Gastroesophageal sphincter (tissue), 3 donors: ENCODE data around the gene RBFA.

ENCODE experiments used
- POLR2A ChIP-seq, 2 donors: fragments of 450-650 bp; IDR thresholded peaks; one replicate each; pipeline ENCODE4 v1.6.1; 2017; ENCODE audit warnings: antibody characterized with exemption in 2 of 2, mild to moderate bottlenecking in 2 of 2, moderate library complexity in 1 of 2
- POLR2AphosphoS5 ChIP-seq: sonication (generic); formaldehyde crosslinking; IDR thresholded peaks from one replicate; pipeline ENCODE4 v1.6.1; 2017; ENCODE audit warnings: antibody characterized with exemption
- TF ChIP-seq, protein P1 (sequence below), 4 experiments: fragments of 200-600 bp in 2 of 4; fragments of 450-650 bp in 2 of 4; sonication (generic) in 1 of 4; IDR thresholded peaks; one replicate each; pipeline ENCODE4 v1.5.1; 2017 to 2019; ENCODE audit warnings: antibody characterized with exemption in 4 of 4, mild to moderate bottlenecking in 2 of 4, moderate library complexity in 2 of 4

- TF ChIP-seq, protein P1, sequence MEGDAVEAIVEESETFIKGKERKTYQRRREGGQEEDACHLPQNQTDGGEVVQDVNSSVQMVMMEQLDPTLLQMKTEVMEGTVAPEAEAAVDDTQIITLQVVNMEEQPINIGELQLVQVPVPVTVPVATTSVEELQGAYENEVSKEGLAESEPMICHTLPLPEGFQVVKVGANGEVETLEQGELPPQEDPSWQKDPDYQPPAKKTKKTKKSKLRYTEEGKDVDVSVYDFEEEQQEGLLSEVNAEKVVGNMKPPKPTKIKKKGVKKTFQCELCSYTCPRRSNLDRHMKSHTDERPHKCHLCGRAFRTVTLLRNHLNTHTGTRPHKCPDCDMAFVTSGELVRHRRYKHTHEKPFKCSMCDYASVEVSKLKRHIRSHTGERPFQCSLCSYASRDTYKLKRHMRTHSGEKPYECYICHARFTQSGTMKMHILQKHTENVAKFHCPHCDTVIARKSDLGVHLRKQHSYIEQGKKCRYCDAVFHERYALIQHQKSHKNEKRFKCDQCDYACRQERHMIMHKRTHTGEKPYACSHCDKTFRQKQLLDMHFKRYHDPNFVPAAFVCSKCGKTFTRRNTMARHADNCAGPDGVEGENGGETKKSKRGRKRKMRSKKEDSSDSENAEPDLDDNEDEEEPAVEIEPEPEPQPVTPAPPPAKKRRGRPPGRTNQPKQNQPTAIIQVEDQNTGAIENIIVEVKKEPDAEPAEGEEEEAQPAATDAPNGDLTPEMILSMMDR (IDR thresholded peaks at IDR 0.05) = no peak
- TF ChIP-seq POLR2AphosphoS5 = no peak
- TF ChIP-seq POLR2A (IDR thresholded peaks at IDR 0.05) = no peak
These were observed 8.6 kb downstream of the RBFA start for GRCh38 chr18:80042785-80043184.
